Amygdala (tissue), 56 donors: ENCODE measurements around the gene NRG3.
A peak's percentile ranks its signal among the peaks of the same experiment; 100 is the strongest.

Experiments
- DNase-seq, 56 donors: peaks; one replicate each; lab custom pipeline; 2025; lab: John Stamatoyannopoulos, UW

NRG3 gene

GRCh38 chr10:81874875-81875466 lies at the start of gene NRG3:
Gene NRG3 (plus strand): TSS chr10:81875194.
- peak in 12 of 56 donors; percentile 17 to 65 (median 42) for DNase-seq

GRCh38 chr10:81828251-81828650 lies 46.7 kb upstream of the NRG3 start:
- no peak for DNase-seq

- DNase-seq, result no peak
These were observed 43.9 kb upstream of the NRG3 start for GRCh38 chr10:81831060-81831459.

GRCh38 chr10:81838950-81839349 lies 36.0 kb upstream of the NRG3 start:
- peak in 3 of 56 donors; percentile 1 to 6 (median 2) for DNase-seq

GRCh38 chr10:81843042-81843441 lies 32.0 kb upstream of the NRG3 start:
- DNase-seq, result no peak

GRCh38 chr10:81847675-81848074 lies 27.3 kb upstream of the NRG3 start:
- no peak for DNase-seq

- no peak for DNase-seq
These were observed 26.5 kb upstream of the NRG3 start for GRCh38 chr10:81848514-81848913.

GRCh38 chr10:81848931-81849330 lies 26.1 kb upstream of the NRG3 start:
- DNase-seq, result no peak

GRCh38 chr10:81862596-81862995 lies 12.4 kb upstream of the NRG3 start:
- no peak for DNase-seq

- no peak for DNase-seq
These were observed 11.2 kb upstream of the NRG3 start for GRCh38 chr10:81863771-81864170.

GRCh38 chr10:81865581-81865980 lies 9.4 kb upstream of the NRG3 start:
- DNase-seq, result no peak

- DNase-seq, result no peak
These were observed 8.2 kb upstream of the NRG3 start for GRCh38 chr10:81866753-81867152.

GRCh38 chr10:81870472-81870871 lies 4.5 kb upstream of the NRG3 start:
- no peak for DNase-seq

- no peak for DNase-seq
These were observed 3.4 kb upstream of the NRG3 start for GRCh38 chr10:81871558-81871957.

GRCh38 chr10:81872206-81872862 lies 2.7 kb upstream of the NRG3 start:
- peak in 3 of 56 donors; percentile 3 to 26 (median 8) for DNase-seq

- DNase-seq, result no peak
These were observed 1.6 kb upstream of the NRG3 start for GRCh38 chr10:81873231-81873931.

- DNase-seq, result peak in 30 of 56 donors; percentile 21 to 70 (median 42)
These were observed 820 bp upstream of the NRG3 start for GRCh38 chr10:81873932-81874816.

GRCh38 chr10:81875467-81876252 lies 666 bp downstream of the NRG3 start:
- peak in 3 of 56 donors; percentile 3 to 35 (median 13) for DNase-seq

- DNase-seq, result peak in 25 of 56 donors; percentile 11 to 69 (median 30)
These were observed 1.5 kb downstream of the NRG3 start for GRCh38 chr10:81876253-81877077.
